ENCODE results near the gene DAB1.

The DAB1 gene

DNA sequence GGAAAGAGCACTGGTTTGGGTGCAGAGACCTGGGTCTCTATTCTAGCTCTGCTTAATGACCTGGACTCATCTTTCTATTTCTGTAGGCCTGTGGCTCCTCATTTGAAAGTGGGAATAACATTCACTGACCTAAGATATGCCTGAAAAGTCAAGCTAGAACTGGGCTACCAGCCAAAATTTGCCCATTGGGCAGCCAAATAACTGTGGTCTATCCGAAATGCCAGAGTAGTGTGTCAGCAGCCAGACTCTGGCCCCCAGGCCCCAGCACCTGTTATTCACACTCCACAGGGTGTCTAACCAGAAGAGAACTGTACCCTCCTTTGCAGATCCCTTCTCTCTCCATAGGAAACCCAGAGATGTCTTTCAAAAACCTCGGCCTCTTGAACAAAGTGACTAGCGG is 12.6 kb downstream of the DAB1 start:
- DNase-seq (ENCODE audit: low read depth): no peak

- no peak for DNase-seq (ENCODE audit: low read depth)
Observed at GRCh38 chr1:57410508-57410907, 13.4 kb downstream of the DAB1 start.

DNA sequence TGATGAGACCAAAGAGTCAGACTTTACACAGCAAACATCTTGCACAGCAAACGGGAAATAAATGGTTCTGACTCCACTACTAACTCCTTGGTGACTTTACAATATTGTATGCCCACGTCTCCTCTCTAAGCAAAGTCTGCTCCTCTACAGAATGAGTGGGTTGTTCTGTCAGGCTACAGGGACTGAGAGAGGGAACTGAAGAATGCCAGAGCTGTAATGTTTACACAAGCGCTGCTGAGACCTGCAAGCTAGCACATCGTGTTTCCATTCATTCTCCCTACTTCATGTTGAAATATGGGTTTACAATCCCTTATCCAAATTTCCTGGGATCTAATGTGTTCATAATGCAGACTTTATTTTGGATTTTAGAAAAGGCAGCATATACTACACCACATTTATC is 15.9 kb downstream of the DAB1 start:
- no peak for DNase-seq (ENCODE audit: low read depth)

DNA sequence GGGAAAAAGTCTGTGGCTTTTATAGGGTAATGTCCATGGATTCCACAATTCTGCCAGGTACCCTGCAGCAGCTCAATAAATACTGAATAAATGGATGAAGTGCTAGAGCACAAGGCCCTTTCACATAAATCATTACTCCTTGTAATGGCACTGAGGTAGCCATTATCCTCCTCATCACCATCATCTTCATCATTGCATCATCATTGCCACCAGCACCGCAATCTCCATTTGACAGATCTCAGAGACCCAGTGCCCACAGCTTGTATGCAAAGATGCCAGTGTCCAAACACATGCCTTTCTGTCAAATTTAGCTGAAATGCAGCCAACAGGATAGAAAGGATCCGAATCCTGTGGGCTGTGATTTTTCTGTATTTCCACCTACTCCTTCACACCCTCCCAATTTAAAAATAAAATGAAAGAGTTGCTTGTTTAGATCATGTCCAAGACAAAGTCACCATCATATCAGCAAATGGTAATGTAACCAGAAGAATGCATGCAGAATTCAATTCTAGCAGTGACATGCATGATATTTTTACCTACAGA is 17.4 kb downstream of the DAB1 start:
- DNase-seq (ENCODE audit: low read depth): no peak

- no peak for DNase-seq (ENCODE audit: low read depth)
Observed at GRCh38 chr1:57404884-57405283, 19.0 kb downstream of the DAB1 start.

DNA sequence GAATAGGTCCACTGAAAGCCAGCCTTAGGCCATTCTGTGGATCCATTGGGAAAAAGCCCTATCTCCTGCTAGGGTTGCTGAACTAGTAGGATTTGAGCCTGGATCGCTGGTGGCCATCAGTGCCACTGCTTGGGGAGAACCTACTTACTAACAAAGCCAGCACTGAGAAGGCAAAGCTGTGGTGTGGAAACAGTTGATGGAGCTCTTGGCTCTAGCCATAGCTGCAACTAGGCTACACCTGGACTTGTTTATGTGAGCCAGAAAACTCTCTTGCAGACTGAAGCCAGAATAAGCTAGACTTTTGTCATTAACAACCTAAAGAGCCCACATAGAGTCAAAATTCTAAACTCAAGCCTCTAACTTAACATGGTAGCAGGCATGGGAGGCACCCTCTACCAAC is 20.7 kb downstream of the DAB1 start:
- no peak for DNase-seq (ENCODE audit: low read depth)

DNA sequence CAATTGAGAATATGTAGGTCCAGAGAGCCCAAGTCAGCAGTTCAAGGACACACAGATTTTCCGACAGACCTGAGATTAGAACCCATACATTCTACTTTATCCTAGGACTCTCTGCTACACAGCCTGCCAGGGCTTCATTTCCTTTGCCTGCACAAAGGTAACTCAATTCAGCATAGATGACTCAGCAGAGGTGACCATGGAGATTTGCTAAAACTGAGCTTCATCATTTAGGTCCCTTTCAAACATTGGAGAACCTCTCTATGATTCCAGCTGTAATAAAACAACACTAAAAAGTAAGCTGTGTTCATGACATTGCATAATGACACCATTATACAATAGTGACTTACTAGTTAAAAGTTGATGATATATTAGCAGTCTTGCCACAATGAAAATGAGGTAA is 22.2 kb downstream of the DAB1 start:
- no peak for DNase-seq (ENCODE audit: low read depth)

DNA sequence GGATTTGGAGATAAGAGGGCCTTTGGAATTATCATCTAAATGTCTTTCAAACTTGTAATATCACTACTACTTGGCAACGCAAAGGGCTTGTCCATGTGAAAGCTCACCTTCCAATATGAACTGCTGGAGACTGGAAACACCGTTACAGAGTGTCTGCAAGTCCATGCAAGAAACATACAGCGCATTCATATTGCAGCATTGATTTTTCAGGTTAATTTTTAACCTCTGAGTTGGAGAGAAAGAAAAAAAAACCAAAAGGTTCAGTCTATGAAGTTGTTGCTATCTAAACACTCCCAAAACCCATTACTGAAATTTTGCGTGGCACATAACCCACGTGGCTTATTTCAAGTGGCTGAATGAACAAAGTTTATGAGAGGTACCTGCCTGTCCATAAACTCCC is 23.8 kb downstream of the DAB1 start:
- DNase-seq (ENCODE audit: low read depth): no peak

GRCh38 chr1:57393058-57393584 is 30.7 kb downstream of the DAB1 start:
- no peak for DNase-seq (ENCODE audit: low read depth)

- no peak for DNase-seq (ENCODE audit: low read depth)
Observed at GRCh38 chr1:57385336-57385735, 38.5 kb downstream of the DAB1 start.

DNA sequence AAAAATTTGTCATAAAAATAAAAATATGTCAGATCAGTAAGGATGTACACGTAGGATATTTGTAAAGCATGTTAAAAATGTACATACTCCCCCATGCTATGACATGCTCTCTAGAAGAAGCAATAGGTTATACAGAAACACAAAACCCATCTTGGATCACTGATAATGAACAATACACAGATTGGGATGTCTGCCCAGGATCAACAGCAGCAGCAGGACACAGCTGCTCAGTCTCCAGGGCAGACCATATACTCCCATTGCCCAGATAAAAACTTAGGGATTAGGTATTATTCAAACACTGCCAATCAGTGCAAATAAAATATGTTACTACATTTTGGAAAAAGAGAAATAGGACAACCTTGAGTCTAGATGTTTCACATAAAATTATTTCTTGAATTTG is 39.0 kb downstream of the DAB1 start:
- DNase-seq (ENCODE audit: low read depth): no peak

GRCh38 chr1:57384284-57384683 is 39.6 kb downstream of the DAB1 start:
- DNase-seq (ENCODE audit: low read depth): no peak

DNA sequence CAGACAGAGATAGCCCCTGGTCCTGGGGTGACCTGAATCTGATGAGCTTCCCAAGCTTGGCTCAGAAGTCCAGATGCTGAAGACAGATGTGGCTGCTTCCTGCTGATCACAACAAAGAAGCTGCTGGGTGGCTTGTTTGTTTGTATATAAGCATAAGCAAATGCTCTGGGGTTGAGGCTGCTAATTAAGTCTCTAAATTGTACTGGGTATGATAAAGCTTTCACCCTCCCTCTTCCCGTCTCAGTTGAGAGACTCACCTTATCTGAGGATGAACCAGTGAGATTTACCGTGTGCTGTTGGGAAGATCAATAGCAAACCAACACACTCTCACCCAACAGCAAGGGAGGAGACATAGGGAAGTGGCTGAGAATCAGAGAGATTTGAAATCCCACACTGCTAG is 42.0 kb downstream of the DAB1 start:
- no peak for DNase-seq (ENCODE audit: low read depth)

GRCh38 chr1:57381426-57381825 is 42.4 kb downstream of the DAB1 start:
- DNase-seq (ENCODE audit: low read depth): no peak

- no peak for DNase-seq (ENCODE audit: low read depth)
Observed at GRCh38 chr1:57380923-57381322, 42.9 kb downstream of the DAB1 start.

- no peak for DNase-seq (ENCODE audit: low read depth)
Observed at GRCh38 chr1:57378534-57378933, 45.3 kb downstream of the DAB1 start.

DNA sequence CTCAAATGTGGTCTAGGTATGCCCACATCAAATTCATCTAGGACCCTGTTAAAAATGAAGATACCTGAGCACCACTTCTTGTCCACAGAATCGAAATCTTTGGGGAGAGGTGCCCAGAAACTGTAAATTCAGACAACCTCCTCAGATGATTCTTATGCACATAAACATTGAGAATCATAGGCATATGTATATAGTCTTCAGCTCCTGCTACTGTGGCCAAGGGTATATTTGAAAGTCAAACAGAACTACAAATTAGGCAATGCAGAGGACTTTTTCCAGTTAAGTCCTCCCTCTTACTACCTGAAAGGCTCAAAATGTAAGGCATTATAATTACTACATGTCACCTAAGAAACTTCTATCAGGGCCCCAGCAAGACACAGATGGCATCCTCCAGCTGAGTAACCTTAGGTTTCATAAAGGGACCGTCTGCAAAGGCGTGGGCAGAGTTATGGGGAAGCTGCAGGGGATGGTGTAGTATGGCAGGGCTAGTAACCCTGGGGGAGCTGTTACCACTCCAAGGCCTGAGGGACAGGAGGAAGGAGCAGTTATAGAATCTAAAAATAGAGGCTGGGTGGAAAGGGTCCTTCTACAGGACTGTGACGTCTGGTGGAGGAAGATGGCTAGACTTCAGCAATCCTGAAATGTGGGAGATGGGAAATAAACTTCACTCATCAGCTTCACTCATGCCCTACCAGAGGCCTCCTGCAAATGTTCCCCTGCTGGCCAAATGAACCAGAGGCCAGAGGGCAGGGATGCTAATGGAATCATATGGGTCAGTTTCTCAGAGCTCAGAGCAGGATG is 46.3 kb downstream of the DAB1 start:
- no peak for DNase-seq (ENCODE audit: low read depth)

DNA sequence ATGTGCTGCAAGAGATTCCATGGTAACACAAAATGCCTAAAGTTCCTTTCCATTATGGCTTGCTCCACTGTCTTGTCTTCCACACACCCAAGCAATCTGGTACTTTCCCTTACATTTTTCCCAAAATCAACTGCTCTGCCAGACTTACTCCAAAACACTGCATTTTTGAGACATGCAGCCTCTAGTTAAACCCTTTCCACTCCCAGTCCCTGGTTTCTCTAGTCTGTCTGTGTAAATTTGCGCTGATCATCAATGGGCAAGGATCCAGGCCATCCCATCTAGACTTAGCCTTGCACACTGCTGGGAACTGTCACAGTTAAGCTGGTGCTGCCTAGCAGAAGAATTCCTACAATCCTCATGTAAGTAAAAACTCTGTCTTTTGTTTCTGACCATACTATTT is 47.8 kb downstream of the DAB1 start:
- DNase-seq (ENCODE audit: low read depth): no peak

DNA sequence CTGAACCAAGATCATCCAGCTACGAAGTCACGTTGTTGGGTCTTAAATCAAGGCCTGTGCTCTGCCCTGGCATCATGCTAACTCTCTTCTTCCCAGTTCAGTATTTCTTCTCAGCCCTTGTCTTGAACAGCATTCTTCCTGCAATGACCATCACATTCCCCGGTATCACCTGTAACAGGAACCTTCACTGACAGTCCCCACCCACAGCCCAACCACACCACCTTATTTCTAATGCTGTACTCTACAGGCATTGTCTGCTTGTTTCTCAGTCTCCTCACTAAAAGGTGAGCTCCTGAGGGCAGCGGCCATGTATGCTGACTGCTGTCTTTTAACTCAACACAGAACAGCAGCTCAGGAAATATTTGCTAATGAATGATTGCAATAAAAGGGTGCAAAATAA is 54.0 kb downstream of the DAB1 start:
- no peak for DNase-seq (ENCODE audit: low read depth)

GRCh38 chr1:57367945-57368344 is 55.9 kb downstream of the DAB1 start:
- no peak for DNase-seq (ENCODE audit: low read depth)

DNA sequence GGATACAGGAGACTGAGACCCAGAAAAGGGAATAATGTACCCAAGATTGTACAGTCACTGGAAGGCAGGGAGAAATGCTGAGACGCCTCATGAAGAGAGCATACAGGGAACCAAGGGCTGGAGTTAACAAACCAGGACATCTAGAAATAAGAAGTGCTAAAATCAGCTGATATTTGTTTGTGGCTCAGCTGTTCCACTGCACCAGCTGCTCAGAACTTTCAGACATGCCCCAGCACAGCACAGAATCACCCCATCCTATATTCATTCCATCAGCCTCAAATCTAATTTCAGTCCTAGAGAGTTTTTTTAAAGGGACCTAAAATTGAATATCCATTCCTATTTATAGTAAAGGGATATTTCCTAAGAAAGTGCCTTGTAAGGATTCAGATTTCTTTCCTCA is 60.2 kb downstream of the DAB1 start:
- no peak for DNase-seq (ENCODE audit: low read depth)

- DNase-seq (ENCODE audit: low read depth): no peak
Observed at GRCh38 chr1:57363165-57363564, 60.7 kb downstream of the DAB1 start.

GRCh38 chr1:57362480-57362879 is 61.4 kb downstream of the DAB1 start:
- no peak for DNase-seq (ENCODE audit: low read depth)

- DNase-seq (ENCODE audit: low read depth): no peak
Observed at GRCh38 chr1:57361516-57361915, 62.3 kb downstream of the DAB1 start.

All from T follicular helper cell (primary cell).